Measurements from ENCODE around the gene EN1.

The EN1 gene

GRCh38 chr2:118807668-118808428 is 39.6 kb downstream of the EN1 start:
- Mint-ChIP-seq H3K9me3 (ENCODE audit: low read depth) (no peaks in the 10 kb centered on the region), H3K27me3 (peaks cover 28% of the 10 kb centered on the region), H3K4me1 (ENCODE audit: low read depth) (peaks cover 9% of the 10 kb centered on the region), H3K4me3 (peak overlapping the region; percentile 38), H3K36me3 (no peaks in the 10 kb centered on the region), H3K27ac (no peak overlapping the region)

GRCh38 chr2:118806797-118807667 is 40.4 kb downstream of the EN1 start:
- Mint-ChIP-seq H3K27me3 (peaks cover 22% of the 10 kb centered on the region), H3K27ac (no peak overlapping the region), H3K4me3 (no peak overlapping the region), H3K36me3 (no peaks in the 10 kb centered on the region), H3K9me3 (ENCODE audit: low read depth) (no peaks in the 10 kb centered on the region), H3K4me1 (ENCODE audit: low read depth) (peaks cover 9% of the 10 kb centered on the region)

GRCh38 chr2:118805064-118805690 is 42.3 kb downstream of the EN1 start:
- Mint-ChIP-seq H3K4me1 (ENCODE audit: low read depth) (peaks cover 9% of the 10 kb centered on the region), H3K27ac (no peak overlapping the region), H3K27me3 (peaks cover 18% of the 10 kb centered on the region), H3K36me3 (no peaks in the 10 kb centered on the region), H3K4me3 (no peak overlapping the region), H3K9me3 (ENCODE audit: low read depth) (no peaks in the 10 kb centered on the region)

- peaks cover 2% of the 10 kb centered on the region for H3K4me1 Mint-ChIP-seq (ENCODE audit: low read depth)
- no peak overlapping the region for H3K4me3 Mint-ChIP-seq
- no peak overlapping the region for H3K27ac Mint-ChIP-seq
- H3K9me3 Mint-ChIP-seq (ENCODE audit: low read depth), result no peaks in the 10 kb centered on the region
- no peaks in the 10 kb centered on the region for H3K36me3 Mint-ChIP-seq
- H3K27me3 Mint-ChIP-seq, result peaks cover 16% of the 10 kb centered on the region
Observed at GRCh38 chr2:118803012-118803411, 44.4 kb downstream of the EN1 start.

GRCh38 chr2:118801151-118801550 is 46.3 kb downstream of the EN1 start:
- H3K4me3 Mint-ChIP-seq, result no peak overlapping the region

GRCh38 chr2:118800736-118801135 is 46.7 kb downstream of the EN1 start:
- H3K4me3 Mint-ChIP-seq, result no peak overlapping the region
- no peaks in the 10 kb centered on the region for H3K9me3 Mint-ChIP-seq (ENCODE audit: low read depth)
- H3K36me3 Mint-ChIP-seq, result no peaks in the 10 kb centered on the region
- H3K27me3 Mint-ChIP-seq, result peaks cover 12% of the 10 kb centered on the region
- no peak overlapping the region for H3K27ac Mint-ChIP-seq
- H3K4me1 Mint-ChIP-seq (ENCODE audit: low read depth), result no peaks in the 10 kb centered on the region

More at GRCh38 chr2:118801151-118801550, 46.3 kb downstream of the EN1 start:
- no peak overlapping the region for H3K27ac Mint-ChIP-seq
- no peaks in the 10 kb centered on the region for H3K9me3 Mint-ChIP-seq (ENCODE audit: low read depth)
- H3K4me1 Mint-ChIP-seq (ENCODE audit: low read depth), result no peaks in the 10 kb centered on the region
- H3K27me3 Mint-ChIP-seq, result peaks cover 12% of the 10 kb centered on the region
- H3K36me3 Mint-ChIP-seq, result no peaks in the 10 kb centered on the region

GRCh38 chr2:118794546-118794945 is 52.9 kb downstream of the EN1 start:
- H3K4me1 Mint-ChIP-seq (ENCODE audit: low read depth), result no peaks in the 10 kb centered on the region
- H3K4me3 Mint-ChIP-seq, result no peak overlapping the region

More at GRCh38 chr2:118794546-118794945, 52.9 kb downstream of the EN1 start:
- Mint-ChIP-seq H3K27me3 (peaks cover 22% of the 10 kb centered on the region), H3K9me3 (ENCODE audit: low read depth) (no peaks in the 10 kb centered on the region), H3K36me3 (no peaks in the 10 kb centered on the region), H3K27ac (no peak overlapping the region)

Data from activated naive CD8-positive, alpha-beta T cell (primary cell).